Activated CD8-positive, alpha-beta memory T cell treated with anti-CD3 and anti-CD28 coated beads, Interleukin-2, amount 50 U/mL, for 1 hour (primary cell): ENCODE measurements around the gene ELMO2.

Experiments
- DNase-seq: peaks from one replicate; pipeline ENCODE4 v3.0.0-alpha.2; 2020; ENCODE audit errors: extremely low read depth

Gene ELMO2

DNA sequence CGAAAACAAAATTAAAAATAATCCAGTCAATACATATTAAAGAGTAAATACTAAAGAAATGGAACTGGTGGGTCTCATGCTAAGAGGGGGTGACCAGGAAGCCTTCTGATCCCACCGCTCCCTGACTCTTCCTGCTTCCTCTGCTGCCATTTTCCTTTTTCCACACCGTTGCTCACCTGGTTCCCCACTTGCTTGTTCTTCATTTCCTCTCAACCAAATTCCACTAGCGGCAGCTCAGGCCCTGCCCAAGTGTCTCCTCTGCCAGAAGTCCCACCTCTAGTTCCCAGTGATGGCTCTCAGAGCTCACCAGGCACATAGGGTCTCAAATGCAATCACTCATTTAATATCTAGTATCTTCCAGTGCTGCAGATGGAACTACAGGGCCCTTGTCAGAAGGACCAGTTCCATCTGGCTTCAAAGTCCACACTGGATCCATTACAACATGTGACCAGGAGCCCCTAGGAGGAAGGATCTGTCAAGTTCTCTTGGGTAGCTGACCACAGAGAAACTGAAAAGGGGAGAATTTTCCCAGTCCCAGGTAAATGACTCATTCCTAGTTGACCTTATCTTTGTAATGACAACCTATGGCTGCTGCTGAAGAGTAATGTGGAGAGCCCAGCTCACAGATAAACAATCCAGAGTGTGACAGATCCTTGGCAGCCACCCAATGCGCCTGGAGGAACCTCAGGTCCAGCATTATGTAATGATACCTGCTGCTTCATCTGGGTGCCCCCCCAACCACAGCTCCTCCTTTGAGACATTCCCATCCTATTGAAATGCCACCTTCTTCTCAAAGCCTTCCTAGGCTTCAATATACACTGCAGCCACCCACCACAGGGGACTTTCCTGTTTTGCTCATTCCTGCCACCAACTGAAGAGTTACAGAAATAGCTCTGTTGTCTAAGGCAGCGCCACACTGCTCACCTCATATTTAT is 38.2 kb downstream of the ELMO2 start:
- no peak for DNase-seq

DNA sequence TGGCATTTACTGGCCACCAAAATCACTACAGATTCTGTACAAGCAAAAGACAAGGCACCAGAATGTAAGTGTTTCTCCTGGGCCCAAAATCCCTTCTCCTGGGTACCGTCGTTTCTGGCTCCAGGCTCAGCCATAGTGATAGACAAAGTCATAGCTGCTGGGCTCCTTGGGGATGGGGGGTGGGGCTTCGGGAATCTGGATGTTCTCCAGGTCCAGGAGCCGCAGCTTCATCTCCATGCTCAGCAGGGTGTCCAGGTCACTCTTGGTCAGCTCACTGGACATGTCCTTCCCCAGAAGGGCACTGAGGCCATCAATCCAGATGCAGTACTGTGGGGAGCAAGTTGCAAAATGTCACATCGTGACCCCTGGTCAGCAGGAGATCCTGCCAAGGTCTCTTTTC is 39.2 kb downstream of the ELMO2 start:
- no peak for DNase-seq

DNA sequence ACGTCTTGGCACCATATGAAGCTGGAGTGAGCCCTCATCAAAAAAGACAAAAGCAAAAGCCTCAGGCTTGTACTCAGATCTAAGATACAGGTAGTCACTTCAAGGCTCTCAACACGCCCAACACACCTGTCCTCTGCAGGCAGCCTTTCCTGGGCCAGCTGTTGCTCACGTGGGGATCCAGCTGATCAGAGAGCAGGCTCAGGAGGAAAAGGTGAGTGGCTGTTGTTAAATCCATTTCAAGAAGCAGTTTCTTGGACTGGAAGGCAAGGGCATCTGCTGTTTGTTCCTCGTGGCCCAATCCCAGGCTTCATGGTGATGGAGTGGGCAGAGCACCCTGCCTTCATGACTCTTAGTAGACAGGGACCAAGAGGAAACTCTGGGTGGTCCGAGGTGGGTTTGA is 39.6 kb downstream of the ELMO2 start:
- no peak for DNase-seq

DNA sequence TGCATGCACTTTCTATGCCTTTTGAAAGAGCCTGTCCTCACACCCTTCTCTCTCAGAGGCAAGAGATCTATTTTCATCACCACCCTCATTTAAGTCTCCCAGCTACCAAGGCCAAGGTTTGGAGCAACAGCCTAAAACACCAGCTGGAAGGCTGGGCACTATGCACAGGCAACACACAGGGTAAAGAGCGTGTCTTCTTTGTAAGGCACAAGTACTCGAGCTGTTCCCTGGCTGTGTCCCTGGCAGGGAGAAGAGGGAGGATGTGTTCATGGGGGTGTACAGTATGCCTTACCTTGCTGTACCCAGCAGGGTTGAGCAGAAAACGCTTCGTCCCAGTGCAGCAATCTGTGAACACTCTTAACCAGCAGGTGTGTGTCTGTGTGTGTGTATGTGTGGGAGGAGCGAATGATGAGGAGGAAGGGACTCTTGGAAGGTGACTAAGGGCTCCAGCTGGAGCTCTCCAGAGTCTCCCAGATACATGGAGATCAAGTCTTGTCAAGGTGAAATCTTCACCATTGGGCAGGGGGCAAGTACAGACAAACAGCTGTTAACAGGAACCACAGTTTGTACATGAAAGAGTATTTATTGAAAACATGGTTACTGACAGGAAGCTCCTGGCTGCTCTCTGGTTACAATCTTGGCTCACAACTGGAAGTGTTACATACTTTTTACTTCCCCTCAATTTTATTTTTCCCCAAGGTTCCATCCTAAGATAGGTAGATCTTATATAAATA is 40.8 kb downstream of the ELMO2 start:
- DNase-seq, result no peak

DNA sequence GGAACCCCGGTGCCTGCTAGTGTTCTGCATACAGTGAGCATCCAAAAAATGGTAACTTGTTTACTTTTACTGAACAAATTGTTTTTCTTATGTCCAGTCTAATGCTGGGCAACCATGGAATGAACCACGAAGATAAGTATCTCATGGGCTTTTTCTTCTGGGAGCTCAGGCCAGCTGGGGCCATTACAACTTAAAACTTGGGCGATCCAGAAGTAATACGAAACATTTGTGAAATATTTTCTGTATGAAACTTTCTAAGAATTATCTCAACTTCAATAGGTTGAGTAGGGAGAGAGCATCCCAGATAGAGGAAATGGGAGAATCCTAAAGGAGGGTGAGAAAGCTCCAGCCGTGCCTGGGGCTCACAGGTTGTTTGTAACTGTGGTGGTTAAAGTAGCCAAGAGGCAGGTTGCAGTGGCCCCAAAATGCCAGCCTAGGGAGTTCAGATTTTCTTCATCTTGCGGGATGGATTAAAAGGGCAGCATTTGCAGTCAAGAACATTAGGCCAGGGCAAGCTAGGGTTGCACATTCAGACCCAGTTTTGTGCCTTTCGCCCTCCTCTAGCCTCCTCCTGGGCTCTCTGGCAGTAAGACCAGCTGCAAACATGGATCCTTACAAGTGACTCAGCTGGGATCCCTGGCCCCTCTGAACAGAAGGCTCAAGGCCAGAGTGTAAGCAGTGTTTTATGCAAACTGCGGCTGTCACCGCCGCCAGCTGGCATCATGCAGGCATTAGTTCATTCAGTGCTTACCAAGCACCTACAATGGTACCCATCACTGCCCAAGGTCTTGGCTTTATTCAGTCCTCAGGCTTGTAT is 41.5 kb downstream of the ELMO2 start:
- DNase-seq, result no peak

DNA sequence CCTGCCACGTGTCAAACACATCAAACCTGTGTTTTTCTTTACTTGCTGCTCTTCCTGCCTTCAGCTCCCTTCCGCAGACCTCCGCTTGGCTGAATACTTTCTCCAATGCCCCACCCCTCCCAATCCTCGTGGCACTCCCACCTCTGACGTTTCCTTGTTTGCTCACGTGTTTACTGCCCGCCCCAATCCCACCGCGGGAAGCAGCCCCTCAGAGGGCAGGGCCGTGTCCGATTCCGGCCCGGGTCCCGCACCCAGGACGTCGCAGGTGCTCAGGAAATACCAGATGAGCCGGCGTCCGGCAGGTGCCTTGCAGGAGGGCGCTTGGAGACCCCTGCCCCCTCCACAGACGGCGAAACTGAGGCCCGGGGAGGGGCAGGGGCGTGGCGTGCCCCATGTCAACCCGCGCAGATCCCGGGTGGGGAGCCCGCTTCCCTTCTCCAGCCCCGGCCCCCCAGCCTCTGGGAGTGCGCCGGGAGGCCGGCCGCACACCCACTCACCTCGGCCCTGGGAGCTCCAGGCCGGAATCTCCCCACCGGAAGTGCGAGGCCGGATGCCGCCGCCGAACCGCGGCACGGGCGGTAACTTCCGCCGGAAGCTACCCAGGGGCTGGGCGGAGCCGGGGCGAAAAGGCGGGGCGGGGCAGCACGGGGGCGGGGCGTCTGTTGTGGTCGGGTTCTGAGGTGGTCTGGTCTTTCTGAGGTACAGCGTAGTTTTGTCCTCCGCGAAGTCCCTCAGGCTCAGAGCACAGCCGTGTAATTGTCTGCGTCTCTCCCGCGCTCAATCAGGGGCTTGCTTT is 42.3 kb downstream of the ELMO2 start:
- peak; percentile 59 for DNase-seq

DNA sequence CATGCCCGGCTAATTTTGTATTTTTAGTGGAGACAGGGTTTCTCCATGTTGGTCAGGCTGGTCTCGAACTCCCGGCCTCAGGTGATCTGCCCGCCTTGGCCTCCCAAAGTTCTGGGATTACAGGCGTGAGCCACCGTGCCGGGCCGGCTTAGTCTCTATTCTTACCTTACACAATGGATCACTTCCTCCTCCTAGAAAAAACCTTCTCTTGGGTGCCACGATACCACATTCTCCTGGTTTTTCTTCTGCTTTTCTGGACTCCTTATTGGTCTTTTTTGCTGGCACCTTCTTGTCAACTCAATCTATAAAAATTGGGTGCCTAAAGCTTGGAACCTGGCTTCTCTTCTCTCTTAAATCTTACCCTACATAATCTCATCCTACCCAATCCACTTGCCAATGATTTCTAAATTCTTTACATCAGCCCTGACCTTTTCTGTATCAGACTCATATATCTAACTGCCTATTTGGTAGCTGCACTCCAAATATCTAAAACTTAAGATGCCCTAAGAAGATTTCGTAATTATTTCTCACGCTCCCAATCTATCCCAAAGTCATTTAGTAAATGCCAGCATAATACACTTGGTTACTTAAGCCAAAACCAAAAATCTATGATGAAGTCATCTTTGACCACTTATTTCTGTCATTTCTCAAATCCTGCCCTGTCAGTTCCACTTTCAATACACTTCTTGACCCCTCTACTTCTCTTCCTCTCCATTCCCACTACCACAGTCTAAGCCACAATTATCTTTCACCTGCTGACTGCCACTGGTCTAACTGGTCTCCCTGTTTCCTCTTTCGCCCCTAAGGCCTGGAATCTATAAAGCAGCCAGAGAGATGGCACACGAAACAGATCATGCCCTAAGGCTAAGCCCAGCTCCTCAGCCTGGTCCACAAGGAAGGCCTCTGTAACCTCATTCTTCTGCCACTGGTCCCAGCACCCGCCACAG is 43.2 kb downstream of the ELMO2 start:
- no peak for DNase-seq

DNA sequence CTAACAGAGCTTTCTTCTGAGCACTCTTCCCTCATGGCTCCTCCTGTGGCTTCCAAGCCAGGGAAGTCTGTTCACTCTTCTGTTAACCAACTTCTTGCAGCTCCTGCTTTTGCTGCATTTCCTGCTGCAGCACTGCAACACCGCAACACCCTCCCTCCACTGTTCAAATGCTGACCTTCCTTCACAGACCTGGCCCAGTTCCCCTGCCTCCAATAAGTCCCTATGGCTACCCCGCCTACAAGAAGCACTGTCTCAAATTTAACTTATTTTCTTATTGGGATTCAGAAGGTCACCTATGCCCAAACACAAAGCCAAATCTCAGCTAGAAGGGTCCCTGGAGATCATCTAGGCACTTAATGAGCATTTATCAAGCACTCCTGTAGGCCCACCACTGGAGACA is 44.6 kb downstream of the ELMO2 start:
- DNase-seq, result no peak

DNA sequence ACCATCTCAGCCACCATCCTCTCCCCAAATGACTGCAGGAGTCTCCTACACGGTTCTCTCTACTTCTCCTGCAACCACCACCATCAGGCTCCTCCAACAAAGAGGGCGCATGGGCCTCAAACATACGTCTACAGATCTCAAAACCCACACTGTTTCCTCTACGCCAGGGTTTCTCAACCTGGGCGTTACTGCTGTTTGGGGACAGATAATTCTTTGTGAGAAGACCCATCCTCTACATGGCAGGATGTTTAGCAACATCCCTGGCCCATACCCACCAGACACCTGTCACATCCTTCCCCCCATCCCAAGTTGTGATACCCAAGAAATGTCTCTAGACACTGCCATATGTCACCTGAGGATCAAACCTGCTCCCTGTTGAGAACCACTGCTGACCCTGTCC is 45.0 kb downstream of the ELMO2 start:
- DNase-seq, result no peak

DNA sequence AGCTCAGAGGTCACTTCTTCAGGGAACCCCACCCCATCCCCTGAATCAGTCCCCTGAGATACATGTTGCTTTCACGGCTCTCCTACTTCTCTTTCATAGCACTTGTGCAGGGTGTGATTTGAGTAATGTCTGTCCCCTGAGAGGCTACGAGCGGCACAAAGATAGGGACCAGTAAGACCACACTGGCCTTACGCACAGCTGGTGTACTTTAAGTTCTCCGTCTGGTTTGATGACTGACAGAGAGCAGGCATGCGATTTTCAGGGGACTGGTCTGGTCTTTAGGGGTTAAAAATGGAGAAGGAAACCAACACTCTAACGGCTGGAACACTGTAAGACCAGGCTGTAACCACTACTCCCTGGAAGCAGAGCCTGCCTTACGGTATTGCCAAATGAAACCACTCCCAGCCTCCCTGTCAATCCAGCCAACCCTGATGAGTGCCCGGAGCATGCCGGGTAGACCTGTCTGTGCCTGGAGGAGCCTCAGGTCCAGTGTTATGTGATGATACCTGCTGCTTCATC is 47.1 kb downstream of the ELMO2 start:
- no peak for DNase-seq

DNA sequence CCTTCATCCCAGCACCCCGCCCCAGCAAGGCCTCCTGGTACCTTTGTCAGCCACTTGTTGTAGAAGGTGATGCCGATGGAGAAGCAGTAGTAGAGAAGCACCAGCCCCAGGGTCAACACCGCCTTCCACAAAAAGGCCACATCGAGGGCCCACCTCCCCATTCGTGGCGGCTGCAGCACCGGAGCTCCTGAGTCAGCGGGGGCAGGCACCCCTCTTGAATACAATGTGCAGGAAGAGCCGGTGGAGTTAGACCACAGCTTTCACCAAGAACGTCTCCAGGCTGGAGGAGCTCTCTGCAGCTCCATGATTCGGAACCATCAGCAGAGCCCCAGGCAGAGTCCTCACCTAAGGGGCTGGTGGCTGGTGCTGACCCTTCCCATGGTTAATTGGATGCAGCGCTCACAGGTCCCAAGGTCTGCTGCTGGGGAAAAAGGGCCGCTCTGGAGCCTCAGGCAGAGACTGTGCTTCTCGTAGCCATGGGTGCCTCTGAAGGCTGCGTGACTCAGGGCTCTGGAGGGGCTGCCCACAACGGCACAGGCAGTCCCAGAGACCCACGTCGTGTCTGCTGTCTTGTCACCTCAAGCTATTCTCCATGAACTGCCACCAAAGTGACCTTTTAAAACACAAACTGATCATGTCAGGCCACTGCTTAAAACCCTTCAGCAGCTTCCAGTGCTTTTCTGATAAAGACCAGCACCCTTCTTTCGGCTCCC is 47.9 kb downstream of the ELMO2 start:
- DNase-seq, result no peak

DNA sequence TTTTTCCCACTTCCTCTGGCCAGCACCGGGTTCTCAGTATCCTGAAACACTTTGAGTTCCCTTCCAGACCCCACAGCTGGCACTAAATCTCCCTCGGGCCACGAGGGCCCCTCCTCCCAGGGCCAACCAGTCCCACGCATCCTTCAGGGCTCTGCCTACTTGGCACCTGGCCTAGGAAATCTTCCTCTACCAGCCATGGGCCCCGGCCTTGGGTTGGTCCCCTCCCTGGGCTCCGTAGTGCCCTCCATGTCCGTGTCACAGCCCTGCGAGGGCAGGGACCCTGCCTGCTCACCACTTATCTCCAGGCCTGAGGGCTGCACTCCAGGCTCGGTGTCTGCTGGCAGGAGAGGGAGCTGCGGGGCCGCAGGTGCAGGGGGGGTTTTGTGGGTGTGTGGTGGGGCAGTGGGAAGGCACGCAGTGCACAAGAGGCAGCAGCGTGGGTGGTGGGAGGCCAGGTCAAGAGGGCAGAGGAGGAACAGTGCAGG is 49.3 kb downstream of the ELMO2 start:
- no peak for DNase-seq

DNA sequence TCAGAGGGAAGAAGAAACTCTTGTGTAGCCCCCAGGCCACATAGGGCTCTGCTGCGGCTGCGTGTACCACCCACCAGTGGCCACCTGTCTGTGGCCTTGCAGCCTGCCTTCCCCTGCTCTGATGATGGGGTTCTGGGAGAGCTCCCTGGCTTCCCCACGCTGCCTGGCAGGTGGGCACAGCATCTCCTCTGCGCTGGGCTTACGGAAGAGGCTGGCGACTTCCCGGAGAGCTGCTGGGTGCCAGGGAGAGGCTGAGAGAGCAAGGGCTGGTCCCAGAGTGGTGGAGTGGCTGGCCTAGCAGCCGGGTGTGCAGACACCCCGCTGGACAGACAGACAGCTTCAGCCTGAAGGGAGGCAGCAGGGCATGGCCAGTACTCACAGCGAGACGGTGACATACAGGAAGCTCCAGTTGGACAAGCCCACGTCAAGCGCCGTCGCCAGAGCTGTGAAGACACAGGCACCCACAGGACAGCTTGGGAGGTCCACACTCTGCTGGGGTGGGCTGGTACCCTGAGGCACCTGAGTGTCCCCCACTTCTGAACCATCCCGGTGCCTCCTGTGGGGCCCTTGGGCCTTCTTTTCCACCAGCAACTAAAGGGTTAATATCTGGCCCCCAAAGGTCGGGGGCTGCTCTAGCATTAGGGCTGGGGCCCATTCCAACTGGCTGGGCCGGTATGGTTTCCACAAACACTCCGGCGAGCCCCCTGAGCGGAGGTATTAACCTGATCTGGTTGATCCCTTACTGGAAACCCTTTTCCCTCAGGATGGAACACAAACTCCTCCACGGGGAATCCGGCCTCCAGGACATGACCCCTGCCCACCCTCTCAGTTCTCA is 50.0 kb downstream of the ELMO2 start:
- no peak for DNase-seq

DNA sequence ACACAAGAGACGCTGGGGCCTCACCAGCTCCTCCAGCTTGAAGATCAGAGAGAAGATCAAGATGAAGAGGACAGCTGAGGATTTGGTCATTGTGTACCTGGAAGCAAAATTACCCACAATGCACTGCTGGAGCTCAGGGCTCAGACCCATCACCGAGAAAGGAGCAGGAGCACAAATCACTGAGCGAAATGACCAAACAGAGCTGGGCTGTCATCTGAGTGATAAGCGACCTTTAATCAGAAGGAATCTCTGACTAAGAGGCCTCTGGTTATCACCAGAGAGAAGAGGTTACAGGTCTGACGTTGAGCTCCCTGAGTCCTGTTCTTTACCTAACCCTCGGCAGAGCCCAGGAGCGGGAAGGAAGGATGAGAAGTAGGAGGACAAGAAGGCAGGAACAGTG is 50.6 kb downstream of the ELMO2 start:
- no peak for DNase-seq

DNA sequence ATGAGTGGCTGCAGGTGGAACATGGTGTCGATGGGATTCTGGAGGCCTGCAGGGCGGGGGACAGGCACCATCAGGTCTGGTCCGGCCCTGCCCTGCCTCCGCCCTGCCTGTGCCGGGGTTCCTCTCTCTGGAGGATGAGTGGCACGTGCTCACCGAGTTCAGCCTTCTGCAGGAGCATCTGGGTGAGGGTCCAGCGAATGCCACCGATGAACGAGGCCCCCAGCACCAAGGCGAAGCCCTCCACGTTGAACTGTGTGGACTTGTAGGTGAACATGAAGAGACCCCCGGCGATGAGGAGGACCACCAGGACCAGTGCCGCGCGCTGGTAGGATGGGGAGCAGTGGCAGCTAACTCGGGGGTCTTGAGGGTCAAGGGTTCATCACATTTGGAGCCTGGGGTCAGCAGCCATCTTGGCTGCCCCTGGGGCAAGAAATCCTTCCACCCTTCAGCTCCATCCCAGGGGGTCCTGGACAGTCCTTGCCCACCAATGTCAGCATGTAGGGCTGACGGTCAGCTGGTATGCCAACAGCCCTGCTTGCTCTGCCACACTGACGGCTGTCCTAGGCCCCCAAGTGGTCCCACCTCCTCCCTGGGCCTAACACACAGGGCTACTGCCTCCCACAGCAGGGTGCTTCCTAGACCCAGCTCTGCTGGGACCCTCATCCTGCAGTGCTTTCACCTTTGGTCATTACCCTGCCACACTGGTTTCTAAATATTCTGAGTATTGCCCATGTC is 51.3 kb downstream of the ELMO2 start:
- DNase-seq, result no peak

DNA sequence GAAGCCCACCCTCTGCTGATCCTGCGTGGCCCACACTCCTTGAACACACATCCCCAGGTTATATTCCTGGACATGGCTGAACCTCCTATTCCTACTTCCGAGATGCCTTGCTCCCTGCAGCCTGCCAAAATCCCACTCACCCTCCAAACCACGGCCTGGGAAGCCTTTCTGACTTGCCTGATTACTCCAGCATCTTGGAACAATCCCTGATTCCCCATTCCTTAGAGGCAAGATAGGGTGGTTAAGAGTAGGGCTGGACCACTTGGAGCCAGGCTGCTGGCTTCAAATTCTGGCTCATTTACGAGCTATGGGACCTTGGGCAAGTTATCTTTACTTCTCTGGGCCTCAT is 52.2 kb downstream of the ELMO2 start:
- DNase-seq, result no peak

DNA sequence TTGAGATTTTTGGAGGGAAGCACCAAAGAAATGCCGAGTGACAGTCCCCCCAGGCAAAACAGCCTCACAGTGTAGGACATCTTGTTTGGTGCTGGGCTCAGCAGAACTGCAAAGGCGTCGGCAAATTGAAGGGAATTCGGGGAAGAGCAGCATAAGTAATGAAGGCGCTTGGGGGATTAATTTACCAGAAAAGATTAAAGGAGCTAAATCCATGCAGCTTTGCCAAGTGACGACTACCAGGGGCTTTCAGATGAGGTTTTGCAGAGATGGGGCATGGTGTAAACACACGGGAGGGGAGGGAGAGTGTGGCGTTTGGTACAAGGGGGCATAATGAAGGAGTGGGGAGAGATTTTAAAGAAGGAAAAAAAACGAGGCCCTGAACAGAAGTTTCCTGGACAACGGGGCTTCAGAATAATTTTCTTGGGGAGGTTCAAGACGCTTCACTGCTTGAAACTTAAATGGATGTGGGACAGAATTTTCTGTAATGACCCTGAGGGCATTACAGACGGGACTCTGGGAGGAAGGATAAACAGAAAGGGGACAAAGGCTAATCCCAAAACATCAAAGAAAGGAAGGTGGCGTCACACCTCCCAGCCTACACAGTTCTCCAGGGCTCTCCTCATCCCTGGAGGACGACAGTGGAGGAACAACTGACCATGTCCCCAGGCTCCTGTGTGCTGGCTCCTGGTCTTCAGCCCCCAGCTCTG is 52.8 kb downstream of the ELMO2 start:
- DNase-seq, result no peak
